Neural progenitor cell (in vitro differentiated cells): ENCODE data around the gene UBE2QL1.

Source experiments
- CTCF ChIP-seq: fragments of 200-600 bp; sonication (generic); IDR thresholded peaks from 2 replicates; pipeline ENCODE4 v1.5.1; 2017; ENCODE audit warnings: antibody characterized with exemption, mild to moderate bottlenecking
- EZH2 ChIP-seq: fragments of 200-600 bp; sonication (generic); IDR thresholded peaks from 2 replicates; pipeline ENCODE4 v1.6.1; 2017; ENCODE audit warnings: antibody characterized with exemption, mild to moderate bottlenecking, moderate library complexity
- EZH2phosphoT487 ChIP-seq: fragments of 200-600 bp; sonication (generic); IDR thresholded peaks from 2 replicates; pipeline ENCODE4 v1.6.1; 2017; ENCODE audit warnings: antibody characterized with exemption

- TF ChIP-seq EZH2 (no peak), CTCF (no peak), EZH2phosphoT487 (no peak)
These were observed 13.4 kb downstream of the UBE2QL1 start for GRCh38 chr5:6461793-6462650.
